GM21786 (cell line): ENCODE data around the gene FAM3D.

Source experiments
- ATAC-seq: cut with Tn5 transposase; IDR thresholded peaks from one replicate; pipeline ENCODE4 v1.9.1; 2021; ENCODE audit not compliant: unreplicated experiment

FAM3D gene

DNA sequence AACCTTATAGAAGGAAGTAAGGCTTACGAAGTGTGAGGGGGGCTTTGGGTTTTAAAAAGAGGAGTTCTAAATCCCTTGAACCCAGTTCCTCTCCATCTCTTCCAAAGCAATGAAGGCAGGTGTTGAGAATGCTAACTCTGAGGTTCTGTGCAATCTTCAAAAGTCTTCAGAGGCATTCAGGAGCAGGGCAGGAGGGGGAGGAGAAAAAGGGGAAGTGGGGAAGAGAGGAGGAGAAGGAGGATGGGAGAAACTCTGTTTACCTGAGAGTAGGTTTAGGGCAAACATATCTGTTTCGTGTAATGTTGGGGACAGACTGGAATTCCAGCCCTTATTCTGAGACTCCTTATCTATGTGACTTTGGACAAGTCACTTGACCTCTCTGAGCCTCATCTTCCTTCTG, 36.9 kb downstream of the FAM3D start:
- no peak for ATAC-seq

DNA sequence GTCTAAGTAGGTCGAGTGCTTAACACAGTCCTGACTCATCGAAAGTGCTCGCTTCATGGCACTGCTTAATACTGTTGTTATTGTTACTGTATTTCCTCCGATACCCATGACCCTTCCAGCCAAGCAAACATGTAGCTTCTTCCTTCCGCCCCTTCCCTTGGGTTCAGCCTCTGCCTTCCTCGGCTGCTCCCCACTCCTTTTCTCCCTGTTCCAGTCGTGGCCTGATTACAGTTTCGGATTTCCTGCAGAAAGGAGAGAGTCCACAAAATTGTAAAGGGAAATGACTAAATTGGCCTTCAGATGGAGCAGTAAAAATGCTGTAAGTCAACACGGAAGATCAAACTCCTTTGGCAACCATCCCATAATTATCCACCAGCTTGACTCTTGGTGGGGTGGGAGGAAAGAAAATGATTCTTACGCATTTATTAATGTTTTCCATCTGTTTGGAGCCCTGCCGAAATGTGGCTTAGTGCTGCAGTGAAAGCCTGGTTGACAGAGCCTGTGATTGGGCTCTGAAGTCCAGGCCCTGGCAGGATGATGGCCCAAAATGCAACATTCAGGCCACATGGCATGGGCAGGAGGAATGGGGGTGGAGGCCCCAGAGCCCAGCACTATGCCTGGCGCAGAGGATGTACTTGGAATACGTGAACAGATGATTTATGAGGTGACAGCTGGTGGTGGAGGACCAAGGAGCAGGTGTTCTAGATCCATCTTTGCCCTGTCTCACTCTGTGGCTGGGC, 37.6 kb downstream of the FAM3D start:
- no peak for ATAC-seq

DNA sequence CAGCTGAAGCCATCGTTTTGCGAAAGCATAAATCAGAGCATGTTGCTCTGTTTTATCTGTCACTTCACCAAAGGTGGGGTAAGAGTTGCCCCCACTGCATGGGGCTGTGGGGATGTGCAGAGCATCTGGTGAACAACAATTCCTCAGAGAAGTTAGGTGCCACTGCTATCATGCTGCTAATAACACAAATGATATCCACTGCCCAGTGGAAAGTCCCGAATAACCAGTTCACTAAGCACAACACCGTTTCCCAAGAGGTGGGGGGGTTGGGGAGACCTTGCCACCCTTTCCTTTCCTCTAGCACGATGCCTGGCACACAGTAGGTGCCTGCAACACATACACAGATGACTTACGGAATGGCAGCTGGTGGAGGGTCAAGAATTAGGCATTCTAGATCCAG, 38.6 kb downstream of the FAM3D start:
- ATAC-seq = no peak

DNA sequence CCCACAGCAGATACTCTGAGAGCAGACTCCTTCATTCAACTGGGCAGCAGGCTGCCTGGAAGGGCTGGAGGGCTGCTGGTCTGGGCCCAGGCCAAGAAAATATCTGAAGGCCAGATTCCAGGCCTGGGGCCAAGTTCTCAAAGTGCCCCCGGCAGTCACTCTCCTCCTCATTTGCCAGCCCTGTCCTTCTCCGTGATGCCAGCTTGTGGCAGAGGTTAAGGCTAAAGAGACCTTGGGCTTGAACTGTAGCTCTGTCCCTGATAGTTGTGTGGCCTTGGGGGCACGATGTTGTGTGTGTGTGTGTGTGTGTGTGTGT, 39.0 kb downstream of the FAM3D start:
- ATAC-seq = no peak

DNA sequence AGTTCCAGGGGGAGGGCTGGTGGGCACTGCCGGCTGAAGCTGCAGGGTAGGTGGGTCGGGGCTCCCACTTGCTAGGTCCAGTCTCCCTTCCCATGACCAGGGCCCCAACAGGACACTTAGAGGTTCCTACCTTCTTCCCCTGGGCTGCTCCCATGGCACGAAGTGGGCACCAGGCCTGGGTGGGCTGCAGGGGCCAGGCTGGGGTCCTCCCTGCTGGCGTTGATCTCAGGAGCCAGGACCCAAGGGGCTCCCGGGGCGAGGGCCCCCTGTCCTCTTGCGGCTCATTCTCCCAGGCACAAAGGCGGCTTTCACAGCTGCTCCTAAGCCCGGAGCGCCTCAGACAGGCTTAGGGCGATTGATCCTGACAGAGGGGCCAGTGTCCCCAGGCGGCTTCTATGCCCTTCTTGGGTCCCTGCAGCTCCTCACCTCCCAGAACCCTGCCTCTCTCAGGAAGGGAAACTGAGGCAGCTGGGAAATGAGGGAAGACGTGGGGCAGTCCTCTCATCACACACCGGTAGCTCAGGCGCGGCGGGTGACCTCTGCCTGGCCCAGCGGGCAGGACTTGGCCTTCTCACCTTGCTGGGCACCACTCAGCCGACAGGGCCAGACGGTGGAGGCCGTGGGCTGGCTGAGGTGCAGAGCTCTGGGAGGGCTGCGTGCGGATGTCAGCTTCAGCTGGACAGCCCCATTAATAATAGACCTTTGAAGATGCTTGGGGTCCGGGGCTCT, 39.6 kb downstream of the FAM3D start:
- ATAC-seq = no peak

DNA sequence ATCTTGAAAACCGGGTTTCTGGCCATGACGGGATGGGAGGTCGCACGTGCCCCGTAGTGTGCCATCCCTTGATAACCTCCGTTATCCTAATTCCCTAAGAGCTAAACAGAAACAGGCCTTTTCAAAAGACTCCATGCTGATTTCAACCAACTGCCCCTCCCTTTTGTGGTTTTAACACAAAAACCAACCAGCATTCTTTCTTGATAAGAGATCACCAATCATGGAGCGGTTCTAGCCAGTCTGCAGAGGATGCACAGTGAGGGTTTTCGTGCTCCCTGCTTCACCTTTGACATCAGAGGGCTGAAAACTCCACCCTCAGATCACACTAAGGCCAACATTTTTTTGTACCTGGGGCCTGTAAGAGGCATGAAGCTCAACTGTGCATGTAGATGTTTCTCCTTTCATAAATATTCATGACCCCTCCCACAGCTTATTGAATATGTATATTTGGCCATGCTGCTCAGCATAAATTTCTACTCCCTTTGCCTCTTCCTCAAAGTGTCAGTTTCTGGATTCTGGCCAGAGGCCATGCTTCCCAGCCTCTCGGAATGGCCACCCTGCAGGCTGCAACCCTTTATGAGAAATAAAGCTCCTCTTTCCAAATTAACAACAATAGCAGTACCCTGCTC, 41.3 kb downstream of the FAM3D start:
- no peak for ATAC-seq

DNA sequence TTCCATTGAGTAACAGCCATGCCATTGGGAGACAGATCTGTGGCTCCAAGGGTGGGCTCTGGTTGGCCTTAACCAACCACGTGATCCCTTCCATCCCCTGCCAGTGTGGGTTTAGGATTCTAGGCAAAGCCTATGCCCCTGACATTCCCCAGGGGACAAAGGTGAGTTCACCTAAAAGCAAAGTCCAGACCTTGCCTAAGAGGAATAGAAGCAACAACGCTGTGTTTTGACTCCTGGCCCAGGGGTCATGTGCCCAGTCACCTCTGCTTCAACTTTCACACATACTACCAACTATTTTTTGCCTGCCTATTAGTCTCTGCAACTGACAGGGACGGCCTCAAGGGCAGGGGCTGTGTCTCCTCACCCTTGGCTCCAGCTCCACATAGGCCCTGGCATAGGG, 42.0 kb downstream of the FAM3D start:
- no peak for ATAC-seq

DNA sequence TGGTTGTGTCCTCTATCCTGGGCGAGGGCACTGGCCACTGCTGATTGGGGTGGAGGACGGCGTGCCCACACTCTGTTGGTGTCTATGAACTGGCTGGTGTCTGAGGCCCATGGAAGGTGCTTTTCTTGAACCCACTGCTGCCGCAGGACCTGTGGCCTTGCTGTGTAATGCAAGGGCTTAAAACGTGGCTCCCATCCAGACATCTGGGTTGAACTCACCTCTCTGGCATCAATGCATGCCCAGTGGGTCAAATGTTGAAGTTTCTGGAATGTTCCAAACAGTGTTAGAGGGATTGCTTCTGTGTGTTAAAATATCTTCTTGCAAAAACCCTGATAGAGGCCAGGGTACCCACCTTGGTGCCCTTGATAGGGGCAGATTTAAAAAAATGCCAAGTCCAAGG, 42.6 kb downstream of the FAM3D start:
- ATAC-seq = no peak

DNA sequence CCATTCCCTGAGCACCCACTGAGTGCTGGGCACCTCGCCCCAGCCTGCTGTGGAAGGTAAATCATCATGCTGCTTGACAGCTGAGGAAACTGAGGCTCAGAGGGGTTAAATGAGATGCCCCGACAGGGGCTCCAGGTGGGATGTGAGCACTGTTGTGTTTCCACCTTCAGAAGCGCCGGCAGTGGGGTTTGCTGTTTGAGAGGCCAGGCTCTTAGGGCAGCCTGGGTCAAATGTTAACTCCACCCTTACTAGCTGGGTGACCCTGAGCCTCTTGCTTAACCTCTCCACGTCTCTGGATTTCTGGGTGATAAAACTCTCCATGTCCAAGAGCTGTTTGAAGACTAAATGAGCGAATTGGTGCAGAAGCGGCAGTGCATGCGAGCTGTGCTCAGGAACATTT, 43.1 kb downstream of the FAM3D start:
- no peak for ATAC-seq

DNA sequence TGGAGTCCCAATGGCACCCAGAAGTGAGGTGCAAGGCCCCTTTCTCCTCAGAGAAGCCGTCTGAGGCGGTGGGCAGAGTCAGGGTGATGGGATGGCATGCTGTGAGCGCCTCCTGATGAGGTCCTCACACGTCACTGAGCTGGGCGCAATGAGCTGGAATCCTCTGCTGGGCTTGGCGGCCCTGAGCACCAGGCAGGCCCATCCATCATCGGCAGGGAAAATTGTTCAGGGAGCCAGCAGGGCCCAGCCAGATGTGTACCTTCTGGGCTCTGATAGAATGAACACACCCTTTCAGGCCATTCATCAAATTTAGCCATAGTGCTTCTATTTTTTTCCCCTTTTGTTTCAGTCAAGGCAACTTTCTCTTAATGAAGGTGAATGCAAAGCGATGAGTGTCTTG, 43.7 kb downstream of the FAM3D start:
- ATAC-seq = no peak

DNA sequence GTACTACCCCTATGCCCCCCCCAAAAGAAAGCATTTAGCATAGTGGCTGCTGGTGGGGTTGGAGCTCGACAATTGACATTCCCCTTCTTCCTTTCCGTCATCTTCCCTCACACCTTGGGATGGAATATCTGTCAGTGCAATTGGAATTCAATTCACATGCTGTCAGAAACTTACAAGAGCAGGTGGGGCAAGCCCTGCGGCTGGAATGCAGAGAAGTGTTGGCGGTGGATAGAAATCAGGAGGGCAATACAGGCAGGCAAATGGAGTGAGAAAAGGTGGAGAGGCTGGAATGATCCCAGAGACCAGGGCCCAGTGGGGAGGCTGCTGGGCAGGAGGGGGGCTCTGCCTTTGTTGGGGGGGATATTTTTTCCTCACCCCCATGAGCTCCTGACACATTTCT, 44.1 kb downstream of the FAM3D start:
- no peak for ATAC-seq

DNA sequence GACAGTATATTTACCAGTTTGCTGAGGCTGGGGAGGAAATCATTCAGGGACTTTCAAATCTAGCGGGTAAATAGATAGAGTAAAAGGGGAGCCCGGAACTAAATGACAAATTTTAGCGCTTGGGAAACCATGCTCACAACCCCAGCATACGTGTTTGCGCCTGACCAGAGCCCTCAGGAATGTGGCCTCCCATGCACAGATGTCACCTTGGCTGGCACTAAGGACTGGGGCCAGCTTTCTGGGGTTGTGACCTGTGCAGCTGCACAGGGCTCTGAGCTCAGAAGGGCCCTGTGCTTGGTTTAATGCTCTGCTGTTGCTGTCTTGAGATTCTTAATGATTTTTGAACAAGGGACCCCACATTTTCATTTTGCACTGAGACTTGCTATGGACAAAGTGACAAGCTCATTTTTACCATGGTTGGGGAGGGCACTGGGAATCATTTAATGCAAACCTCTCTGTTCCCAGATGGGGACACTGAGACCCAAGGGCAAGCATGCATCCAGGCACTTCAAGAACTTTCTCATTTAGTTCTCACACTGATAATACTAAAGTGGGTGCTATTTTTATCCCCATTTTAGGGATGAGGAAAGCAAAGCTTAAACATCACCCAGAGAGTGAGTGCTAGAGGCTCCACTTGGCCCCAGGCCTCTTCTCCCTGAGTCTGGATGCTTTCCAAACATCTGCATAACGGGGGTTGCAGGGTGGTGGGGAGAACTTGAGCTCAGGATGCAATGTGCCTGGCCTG, 45.3 kb downstream of the FAM3D start:
- no peak for ATAC-seq

DNA sequence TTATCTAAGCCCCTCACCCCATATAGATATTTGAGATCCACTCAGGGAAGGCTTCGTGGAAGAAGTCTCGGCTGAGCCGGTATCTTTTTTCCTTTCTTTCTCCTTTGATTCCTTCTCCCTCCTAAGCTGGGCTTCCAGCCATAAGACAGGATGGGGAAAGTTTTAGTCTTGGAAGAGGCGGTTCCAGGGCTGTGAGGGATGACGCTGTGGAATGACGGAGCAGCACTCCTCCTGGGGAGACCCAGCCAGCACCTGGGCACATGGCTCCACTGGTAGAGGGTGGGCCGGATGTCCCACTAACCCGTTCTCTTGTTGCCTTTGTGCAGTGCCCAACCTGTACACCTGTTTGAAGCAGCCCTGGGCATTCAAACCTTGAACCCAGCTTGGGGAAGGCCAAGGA, 46.2 kb downstream of the FAM3D start:
- ATAC-seq = no peak

DNA sequence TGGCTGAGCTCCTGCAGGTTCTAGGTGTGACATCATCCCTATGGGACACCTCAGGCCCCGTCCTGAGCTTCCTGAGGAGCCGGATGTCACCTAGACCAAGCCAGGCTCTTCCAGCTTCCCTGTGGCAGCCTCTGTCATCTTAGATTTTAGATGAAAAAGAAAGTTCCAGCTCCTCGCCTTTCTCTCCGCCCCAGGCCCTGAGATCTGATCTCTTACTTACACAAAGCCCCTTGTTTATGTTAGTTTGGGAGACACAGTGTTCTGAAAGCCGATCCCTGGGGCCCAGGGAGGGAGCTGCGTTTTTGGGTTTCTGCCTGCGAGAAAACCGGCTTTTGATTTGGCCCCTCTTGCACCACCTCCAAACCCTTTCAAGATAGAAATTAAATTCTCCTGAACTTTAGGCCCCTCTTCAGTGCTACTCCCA, 49.2 kb downstream of the FAM3D start:
- no peak for ATAC-seq

DNA sequence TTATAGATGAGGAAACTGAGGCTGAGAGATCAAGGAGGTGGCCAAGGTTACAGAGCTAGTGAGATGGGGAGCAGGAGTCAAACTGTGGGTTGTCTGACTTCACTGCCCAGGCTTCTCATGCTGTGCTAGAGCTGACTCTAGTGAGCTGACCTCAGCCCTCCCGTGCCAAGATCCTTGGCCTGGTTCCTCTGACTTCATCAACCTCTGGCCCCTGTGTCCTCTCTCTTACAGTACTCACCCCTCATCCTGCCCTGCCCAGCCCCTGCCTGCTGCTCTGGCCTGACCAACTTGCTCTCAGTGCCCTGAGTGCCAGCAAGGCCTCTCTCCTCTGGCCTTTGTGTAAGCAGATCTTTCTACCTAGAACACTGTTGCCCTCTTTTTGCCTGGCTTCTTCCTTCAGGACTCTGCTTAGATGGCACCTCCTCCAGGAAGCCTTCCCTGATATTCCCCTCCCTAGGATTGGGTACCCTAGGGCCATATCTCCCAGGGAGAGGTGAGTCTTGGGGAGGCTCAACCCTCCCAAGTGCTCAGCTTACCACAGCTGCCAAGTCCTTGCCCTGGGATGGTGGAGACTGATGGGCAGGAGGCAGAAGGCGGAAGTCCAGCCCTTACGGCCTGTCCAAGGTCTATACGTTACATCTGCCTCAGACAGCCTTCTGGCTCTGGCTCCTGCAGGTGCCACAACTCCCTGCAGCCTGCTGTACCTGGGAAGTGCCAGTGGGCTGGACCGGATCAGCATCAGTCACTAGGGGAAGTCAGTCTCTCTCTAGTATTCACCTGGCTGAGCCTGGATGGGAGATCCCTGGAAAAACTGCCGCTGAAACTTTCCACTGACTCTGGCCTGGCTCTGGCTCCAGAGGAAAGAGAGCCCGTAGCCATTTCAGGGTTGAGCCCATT, 53.1 kb downstream of the FAM3D start:
- ATAC-seq = no peak

DNA sequence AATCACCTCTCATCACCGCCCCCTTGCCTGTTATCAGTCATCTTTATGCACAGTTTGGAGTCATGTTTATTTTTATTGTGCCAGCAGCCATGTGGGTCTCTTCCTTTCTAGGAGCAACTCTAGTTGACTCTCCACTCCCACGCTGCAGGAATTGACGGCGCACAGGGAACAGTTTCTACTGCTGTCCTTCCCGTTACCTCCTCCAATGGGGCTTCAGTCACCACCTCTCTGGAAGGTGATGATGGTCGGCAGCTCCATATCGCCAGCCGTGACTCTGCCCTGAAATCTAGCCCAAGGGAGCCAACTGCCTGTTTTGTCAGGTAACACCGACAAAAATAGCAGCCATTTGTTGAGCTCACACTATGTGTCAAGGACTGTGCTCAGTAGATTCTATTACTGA, 53.7 kb downstream of the FAM3D start:
- ATAC-seq = no peak

DNA sequence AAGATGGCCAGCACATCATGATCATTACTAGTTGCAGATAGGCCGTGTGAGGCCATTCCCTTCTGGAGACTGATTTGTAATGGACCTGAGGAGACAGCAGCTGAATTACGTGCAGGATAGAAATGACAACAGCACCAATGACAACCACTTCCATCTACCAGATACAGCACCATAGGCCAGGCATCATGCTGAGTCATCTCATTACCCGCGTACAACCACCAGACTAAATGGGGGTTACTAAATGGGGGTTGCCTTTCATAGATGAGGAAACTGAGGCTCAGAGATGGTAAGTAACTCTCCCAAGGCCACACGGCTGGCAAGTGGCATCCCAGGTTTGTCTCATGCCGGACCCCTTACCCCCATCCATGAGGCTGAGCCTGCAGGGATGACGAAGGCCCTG, 56.6 kb downstream of the FAM3D start:
- no peak for ATAC-seq

DNA sequence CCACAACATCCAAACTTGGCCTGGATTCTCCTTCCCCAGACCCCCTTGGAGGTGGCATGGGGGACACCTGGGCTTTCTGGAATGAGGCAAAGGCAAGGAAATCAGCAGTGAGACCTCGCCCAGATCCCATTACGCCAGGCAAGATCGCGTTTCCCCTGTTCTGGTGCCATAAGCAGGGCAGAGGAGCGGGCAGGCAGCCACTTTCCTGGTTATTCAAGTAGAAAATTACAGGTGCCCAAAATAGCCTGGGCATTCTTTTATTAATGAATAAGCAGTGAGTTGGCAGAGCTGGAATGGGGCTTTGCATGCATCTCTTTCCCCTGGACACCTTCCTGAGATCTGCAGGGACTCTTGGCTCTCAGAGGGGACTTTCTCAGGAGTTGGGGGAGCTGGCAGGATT, 57.9 kb downstream of the FAM3D start:
- ATAC-seq = no peak

DNA sequence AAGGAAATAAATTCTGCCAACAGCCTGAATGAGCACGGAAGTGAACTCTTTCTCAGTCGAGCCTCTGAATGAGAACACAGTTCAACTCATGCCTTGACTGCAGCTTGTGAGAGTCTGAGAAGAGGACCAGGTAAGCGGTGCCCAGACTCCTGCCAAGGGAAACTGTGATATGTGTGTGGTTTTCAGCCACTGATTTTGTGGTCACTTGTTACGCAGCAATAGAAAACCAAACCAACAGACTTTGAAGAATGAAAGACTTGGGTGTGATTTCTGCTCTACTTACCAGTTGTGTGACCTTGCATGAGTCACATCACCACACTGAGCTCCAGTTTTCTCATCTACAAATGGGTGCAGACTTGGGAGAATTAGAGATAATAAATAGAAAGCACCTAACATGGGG, 58.8 kb downstream of the FAM3D start:
- ATAC-seq = no peak

DNA sequence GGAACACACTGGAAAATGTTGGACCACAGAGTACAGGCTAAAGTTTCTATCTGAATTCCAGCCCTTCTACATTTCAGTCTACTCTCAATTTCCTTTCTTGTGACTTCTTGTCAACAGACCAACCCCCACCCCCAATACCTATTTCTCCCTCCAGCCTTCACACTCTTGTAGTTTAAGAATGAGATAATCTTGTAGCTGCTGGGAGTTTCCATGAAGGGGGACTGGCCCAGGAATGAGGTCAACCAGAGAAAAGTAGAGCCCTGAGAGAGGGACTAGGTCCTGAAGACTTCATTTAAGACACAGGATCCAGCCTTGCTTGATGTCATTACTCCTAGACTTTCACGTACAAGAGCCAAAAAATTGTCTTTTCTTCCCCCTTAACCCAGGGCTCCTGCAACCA, 59.9 kb downstream of the FAM3D start:
- ATAC-seq = no peak

DNA sequence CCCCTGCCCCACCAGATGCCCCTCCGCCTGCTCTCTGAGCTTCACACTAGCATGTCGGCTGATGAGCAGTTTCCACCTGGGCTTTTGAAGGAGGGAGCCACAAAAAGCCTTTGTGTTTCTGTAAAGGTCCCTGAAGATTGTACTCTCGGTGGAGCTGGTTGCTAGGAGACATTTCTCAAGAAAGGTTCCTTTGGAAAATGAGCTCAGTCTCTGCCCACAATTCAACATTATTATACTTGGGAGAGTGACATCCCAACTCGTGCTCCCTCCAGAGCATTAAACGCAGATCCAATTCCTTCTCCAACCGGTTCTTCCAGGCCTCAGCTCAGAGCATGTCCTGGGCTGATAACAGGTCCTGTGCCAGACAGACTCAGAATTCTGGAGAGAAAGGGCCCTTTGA, 62.5 kb downstream of the FAM3D start:
- ATAC-seq = no peak
